GM21737 (cell line): ENCODE data around the gene KRT3.

Experiments used
- ATAC-seq: cut with Tn5 transposase; IDR thresholded peaks from one replicate; pipeline ENCODE4 v1.9.1; 2021; ENCODE audit warnings: mild to moderate bottlenecking, moderate library complexity; ENCODE audit not compliant: unreplicated experiment

The KRT3 gene

GRCh38 chr12:52828156-52828555 is 32.2 kb upstream of the KRT3 start:
- no peak for ATAC-seq

DNA sequence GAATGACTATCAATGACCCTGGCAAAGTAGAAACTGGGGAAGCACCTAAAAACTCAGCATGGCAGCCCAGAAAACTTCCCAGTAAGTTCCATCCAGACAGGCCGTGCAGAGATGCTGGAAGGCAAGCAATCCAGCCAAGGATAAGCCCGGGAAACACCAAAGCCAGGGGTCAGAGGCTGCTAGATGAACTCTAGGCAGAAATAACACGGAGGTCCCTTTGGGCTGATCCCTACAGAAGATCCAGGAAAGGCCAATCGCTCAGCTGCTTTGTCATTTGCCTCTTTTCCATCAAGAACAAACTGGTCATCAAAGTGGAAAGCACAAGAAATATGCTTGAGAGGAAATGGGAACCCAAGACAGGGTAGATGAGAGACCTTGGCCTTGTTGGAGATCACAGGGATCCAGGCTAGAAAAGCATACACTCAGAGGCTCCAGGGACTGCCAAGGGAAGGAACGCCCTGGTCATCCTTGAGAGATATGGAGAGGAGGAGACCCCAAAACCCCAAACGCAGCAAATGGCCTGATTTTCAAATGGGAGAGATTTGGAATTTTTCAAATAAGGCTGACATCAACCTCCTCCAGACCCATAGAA is 31.7 kb upstream of the KRT3 start:
- ATAC-seq, result no peak

DNA sequence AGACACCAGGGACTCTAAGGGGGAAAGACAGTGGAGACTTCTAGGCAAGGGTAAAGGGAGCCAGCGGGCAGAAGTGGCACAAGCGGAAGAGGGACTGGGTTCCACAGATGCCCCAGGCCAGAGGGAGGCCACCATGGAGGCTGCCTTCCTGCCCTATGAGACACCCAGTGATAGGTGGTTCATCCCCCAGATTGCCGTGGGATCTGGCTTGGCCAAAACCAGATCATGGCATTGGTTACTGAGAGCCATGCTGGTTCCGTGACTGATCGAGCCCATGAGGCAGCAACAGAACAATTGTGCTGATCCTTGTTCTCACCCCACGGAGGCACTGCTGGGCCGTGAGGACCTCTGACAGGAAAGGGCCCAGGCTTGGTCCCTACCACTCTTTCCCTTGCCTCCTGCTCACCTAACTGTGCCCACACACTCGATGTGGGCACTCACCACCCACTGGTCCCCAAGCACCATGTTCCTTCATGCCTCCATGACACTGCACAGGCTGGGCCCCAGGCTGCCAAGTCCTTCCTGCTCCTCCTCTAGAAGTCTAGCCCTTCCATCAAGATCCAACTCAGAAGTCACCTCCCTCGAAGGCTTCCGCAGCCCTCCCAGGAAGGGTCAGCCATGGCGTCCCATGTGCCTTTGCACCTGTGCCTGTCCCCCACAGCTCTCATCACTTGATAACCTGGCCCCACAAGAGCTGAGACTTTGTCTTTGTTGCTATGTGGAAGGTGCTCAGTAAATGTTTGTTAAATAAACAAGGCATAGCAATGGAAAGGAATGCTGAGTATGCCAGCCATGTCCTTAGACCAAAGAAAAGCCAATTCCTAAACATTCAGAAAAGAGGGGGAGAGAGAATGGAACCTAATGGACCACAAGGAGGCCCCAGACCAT is 30.9 kb upstream of the KRT3 start:
- ATAC-seq, result no peak

GRCh38 chr12:52825961-52826360 is 30.0 kb upstream of the KRT3 start:
- ATAC-seq, result no peak

DNA sequence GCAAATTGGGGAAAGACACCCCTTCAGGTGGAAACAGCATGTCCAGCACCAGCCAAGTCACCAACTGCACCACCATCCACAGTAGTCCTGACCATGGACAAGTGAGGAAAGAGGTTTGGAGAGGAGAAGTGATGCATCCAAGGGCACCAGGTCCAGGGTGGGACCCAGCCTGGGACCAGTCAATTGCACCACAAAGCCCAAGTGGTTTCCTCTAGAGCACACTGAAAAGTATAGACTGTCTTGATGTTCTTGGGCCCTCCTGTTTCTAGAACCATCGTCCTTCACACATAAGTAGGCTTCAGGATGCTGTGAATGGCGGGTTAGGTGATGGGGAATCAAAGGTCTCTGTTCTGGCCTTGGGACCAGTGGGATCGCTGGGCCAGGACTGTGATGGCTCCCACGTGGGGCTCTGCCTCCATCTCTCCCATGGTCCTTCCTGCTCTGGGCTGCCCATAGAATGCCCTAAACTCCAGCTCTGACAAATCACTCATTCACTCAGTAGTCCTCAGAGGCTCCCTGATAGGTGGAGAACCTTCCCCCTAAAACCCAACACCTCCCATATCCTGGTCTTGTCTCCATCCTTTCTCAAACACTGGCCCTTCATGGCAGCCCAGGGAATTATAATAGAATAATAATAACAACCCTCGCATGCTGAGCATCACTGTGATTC is 29.0 kb upstream of the KRT3 start:
- ATAC-seq, result no peak

DNA sequence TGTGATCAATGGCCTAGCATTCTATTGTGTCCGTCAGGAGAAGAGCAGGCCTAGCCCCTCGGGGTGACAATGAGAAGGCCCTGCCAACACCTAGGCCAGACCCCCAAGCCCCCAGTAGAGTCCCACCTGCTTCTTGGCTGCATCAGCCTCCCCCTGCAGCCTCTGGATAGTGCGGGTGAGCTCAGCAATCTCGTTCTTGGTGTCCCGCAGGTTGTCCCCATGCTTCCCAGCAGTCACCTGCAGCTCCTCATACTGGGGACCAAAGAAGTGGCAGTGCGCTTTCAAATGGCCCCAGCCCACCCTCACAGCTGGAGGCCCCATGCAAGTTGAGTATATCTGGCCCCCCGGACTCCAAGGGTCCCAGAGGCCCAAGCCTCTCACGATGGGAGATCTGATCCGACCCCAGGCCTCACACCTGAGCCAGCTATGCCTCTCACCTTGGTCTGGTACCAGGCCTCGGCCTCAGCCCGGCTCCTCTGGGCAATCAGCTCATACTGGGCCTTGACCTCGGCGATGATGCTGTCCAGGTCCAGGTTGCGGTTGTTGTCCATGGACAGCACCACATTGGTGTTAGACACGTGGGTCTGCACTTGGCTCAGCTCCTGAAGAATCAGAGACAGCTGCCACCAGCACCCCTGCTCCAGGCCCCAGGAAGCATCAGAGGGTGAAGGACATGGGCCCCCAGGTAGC is 28.0 kb upstream of the KRT3 start:
- ATAC-seq, result no peak

- no peak for ATAC-seq
Observed at GRCh38 chr12:52822771-52823510, 27.0 kb upstream of the KRT3 start.

- no peak for ATAC-seq
Observed at GRCh38 chr12:52821826-52822660, 26.1 kb upstream of the KRT3 start.

DNA sequence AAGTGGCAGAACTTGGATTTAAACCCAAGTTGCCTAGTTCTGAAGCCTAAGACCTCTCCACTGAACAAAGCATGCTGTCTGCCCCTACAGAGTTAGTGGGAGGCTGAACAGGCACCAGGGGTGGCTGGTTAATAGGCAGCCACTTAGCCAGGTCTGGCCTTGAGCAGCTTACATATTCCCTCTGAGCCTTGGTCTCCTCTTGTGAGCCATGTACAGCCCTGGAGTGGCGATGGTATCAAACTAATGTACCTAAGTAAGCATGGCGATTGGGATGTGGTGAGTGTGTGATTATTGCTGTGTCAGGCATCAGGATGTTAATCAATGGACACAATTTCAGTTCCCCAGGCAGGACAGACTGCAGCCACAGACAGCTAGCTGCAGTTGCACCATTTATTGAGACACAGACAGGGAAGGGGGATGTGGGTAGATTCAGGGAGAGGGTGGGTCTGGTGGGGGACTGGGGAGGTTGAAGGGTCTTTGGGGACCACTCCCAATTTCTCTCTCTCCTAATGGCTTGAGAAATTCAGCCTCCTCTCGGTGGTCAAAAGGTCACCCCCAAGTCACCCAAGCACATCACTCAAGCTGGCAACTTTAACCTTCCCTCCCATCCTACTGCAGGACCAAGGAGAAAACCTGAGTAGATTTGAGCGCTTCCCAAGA is 25.3 kb upstream of the KRT3 start:
- no peak for ATAC-seq

DNA sequence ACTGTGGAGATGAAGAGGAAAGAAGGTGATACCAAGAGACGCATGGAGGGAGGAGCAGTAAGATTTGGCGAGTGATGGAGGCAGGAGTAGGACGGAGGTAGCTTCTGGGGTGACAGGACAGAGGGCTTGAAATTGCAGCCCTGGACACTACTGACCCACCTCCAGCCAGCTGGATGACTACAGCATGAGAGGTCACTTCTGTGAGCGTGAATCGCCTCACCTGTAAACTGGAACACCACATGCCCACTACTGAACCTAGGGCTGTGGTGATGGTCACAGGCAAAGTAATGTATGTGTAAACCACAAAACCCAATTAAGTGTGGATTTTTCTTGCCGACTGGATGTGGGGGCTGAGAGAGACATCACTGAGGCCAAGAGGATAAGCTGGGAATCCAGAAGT is 24.6 kb upstream of the KRT3 start:
- ATAC-seq, result no peak

DNA sequence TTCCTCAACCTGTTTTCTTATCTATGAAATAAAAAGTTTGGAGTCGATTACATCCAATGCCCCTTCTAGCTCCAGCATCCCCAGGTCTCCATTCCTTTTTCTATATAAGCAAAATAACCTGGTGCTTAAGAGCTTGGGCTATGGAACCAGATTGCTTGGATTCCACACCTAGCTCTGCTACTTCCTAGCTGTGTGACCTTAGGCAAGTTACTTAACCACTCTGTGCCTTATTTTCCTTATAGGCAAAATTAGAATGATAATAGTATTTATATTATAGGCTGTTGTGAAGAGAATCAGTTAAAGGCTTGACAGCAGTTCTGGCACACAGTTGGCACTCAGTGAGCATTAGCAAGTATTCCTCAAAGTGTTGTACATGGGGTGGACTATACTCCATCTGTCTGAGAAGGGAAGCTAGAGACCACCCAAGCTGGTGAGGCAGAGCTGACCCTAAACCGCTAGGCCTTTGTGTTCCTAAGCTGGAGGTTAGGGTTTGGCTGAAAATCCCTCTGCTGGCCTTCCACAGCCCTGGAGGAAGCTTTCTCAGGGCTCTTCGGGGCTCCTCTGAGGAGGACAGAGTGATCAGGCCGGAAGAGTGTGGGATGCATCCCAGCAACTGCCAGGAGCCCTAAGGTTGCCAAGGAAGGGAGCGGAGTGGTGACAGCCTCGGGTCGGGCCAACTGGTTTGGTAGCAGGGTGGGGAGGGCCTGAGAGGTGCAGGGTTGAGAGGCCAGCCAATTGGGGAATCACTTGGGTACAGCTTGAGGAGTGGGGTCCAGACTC is 24.0 kb upstream of the KRT3 start:
- no peak for ATAC-seq

DNA sequence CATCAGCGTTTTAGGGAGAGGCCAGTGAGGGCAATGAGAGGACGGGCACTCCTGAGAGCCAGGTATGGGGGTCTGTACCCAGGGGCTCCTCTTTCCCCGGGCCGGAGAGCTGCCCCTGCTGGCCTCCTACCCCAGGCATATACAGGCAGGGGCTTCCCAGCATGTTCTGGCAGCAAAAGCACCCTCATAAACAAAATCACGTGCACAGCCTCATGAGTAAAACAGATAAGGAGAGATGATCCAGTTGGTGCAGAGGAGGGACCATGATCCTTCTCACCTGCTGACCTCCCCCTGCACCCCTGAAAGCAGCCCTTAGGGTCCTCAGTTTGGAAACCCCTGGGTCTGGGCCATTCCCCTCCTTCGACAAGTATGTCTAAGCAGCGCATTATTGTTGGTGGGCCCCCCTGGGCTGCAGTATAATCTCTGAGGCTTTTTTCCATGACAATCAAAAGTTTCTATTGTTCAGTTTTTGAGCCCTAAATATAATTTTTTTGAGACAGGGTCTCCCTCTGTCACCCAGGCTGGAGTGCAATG is 23.0 kb upstream of the KRT3 start:
- ATAC-seq, result no peak

DNA sequence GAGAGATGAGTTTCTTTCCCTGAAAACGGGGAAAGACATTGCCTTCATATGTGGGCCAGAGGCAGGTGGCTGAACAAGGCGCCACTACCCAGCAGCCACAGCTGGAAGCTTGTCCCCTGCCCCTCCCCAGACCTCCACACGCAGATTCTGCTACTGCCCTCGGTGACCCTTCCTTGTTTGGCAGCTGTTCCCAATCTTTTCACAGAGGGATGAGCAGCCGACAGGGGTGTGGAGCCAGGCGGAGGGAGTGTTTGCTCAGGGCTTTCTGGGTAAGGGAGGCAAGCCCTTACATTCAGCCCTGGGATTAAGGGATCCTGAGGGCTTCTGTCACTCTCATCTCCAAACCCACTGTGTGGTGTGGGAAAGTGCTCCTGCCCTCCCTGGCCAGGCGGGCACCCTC is 22.5 kb upstream of the KRT3 start:
- no peak for ATAC-seq

DNA sequence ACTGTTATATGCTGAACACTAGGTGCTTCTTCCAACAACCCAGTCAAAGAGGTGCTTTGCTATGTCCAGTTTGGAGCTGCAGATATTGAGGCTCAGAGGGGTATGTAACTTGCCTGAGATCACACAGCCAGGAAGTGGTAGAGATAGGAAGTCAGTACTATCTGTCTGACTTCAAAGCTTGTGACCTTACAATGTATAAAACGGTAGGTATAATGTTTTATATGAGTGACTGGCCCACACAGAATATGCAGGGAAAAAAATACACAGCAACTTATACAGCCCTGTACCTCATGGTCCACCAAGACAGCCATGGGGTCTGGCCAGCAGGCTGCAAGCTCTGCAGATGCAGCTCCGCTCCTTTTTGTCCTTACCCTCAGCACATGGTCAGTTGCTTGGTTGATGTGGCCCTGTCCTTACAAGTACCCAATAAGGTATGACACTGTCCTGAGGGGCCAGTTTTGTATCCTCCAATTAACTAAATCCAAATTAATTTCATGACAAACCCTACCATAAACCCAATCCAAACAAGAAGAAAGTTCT is 21.9 kb upstream of the KRT3 start:
- ATAC-seq, result no peak

DNA sequence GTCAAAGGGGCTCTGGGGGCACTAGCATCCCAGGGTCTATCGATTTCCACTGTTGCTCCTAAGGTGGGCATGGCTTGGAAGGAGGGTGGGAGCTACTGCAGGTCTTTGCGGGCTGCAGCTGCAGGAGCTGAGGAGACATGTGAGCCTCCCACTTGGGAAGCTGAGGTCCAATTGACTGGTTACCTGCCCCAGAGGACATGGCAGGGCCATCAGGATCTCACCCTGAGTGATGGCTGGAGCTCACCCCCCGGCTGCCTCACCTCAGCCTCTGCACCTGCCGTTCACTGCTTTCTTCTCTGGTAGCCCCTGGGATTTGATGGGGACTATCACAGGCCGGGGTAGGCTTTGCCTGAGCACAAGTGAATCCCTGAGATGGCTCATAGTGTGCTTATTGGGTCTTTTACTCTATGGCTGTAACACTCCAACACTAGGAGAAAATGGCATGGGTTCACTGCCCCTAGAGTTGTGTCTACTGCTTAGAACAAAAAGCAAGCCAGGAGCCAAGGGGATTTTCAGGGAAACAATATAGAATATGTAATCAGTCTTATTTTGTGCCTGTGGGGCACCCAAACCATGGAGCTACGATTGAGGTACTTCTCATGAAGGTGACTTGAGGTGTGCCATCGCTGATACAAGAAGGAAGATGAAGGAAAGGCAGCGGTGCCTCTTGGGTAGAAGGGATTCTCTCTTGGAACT is 21.2 kb upstream of the KRT3 start:
- no peak for ATAC-seq

GRCh38 chr12:52815676-52816588 is 20.0 kb upstream of the KRT3 start:
- no peak for ATAC-seq
